ENCODE data around the gene RNF113B. TPM values are rescaled to one million over a fixed set of nuclear protein-coding genes. Genes with fewer than 3 reads are reported as not detected.

Gene RNF113B
- total and polyA plus RNA-seq, 10 donors, result not detected

DNA sequence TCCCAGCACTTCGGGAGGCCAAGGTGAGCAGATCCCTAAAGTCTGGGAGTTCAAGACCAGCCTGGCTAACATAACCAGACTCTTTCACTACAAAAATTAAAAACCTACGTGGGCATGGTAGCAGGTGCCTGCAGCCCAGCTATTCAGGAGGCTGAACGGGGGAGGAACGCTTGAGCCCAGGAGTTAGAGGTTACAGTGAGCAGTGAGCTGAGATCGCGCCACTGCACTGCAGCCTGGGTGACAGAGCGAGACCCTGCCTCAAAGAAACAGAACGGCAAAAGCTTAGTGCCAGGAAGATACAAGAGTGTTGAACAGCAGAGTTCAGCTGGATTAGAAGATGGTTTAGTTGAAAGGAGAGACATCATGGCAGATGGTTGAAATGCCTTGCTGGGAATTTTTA is 24.1 kb upstream of the RNF113B start:
- H3K4me1 ChIP-seq, result no peaks in the 10 kb centered on the region
- H3K27ac ChIP-seq, result no peak overlapping the region
- no peak overlapping the region for H3K4me3 ChIP-seq
- WGBS, 5 donors, result 85 to 98% (median 91%) methylated on average over 8 of the region's 8 CpGs
- DNase-seq, result no peak
- no peaks in the 10 kb centered on the region for H3K36me3 ChIP-seq
- H3K27me3 ChIP-seq (replicated peaks in 1 of 7), result no peaks in the 10 kb centered on the region
- TF ChIP-seq POLR2A (IDR thresholded peaks at IDR 0.05) (no peak), POLR2AphosphoS5 (IDR thresholded peaks at IDR 0.05) (no peak)
- TF ChIP-seq, protein P1, sequence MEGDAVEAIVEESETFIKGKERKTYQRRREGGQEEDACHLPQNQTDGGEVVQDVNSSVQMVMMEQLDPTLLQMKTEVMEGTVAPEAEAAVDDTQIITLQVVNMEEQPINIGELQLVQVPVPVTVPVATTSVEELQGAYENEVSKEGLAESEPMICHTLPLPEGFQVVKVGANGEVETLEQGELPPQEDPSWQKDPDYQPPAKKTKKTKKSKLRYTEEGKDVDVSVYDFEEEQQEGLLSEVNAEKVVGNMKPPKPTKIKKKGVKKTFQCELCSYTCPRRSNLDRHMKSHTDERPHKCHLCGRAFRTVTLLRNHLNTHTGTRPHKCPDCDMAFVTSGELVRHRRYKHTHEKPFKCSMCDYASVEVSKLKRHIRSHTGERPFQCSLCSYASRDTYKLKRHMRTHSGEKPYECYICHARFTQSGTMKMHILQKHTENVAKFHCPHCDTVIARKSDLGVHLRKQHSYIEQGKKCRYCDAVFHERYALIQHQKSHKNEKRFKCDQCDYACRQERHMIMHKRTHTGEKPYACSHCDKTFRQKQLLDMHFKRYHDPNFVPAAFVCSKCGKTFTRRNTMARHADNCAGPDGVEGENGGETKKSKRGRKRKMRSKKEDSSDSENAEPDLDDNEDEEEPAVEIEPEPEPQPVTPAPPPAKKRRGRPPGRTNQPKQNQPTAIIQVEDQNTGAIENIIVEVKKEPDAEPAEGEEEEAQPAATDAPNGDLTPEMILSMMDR (IDR thresholded peaks at IDR 0.05 in 8 of 11, conservative IDR thresholded peaks at IDR 0.05 in 3 of 11), result no peak
- intact Hi-C loops (cut with DNase I; ENCODE audit: low total_unique reads), result no loop called here
- H3K9me3 ChIP-seq, result peaks cover 0 to 18% (median 14%) of the 10 kb centered on the region in 8 donors

DNA sequence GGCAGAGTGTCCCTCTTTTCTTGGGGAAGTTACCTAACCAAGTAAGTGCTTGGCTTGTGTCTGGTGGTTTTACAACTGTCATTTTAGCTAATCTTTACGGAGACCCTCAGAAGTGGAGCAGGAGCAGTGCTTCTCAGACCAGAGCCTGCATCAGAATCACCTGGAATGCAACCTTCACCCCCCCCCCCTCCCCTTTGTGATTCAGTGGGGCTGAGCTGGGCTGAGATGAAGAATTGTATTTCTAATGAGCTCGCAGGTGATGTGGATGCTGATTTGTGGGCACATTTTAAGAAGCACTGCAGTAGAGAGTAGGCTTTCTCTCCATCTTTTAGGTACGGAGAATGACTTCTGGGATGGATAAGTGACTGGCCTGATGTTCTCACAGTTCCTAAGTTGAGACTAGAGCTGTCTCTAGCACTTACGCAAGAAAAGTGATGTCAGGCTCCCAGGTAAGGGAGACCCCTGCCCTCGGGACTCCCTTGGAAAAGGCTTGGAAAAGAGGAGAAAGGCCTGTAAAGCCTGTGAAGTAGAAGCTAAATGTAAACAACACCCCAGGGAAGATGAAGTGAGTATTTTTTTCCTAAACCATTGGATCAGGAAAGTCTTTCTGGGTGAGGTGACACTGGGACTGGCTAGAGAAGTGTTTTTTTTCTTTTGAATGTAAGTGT is 23.3 kb upstream of the RNF113B start:
- TF ChIP-seq, protein P1 (IDR thresholded peaks at IDR 0.05 in 8 of 11, conservative IDR thresholded peaks at IDR 0.05 in 3 of 11), result no peak
- TF ChIP-seq POLR2AphosphoS5 (IDR thresholded peaks at IDR 0.05), result no peak
- no peak for TF ChIP-seq POLR2A (IDR thresholded peaks at IDR 0.05)
- Histone ChIP-seq H3K4me3 (no peak overlapping the region), H3K9me3 (peaks cover 0 to 10% (median 7%) of the 10 kb centered on the region in 8 donors), H3K27me3 (replicated peaks in 1 of 7) (no peaks in the 10 kb centered on the region), H3K27ac (no peak overlapping the region), H3K36me3 (no peaks in the 10 kb centered on the region), H3K4me1 (no peaks in the 10 kb centered on the region)
- WGBS, 5 donors, result 84 to 90% (median 87%) methylated on average over 5 of the region's 5 CpGs
- DNase-seq, result no peak
- intact Hi-C loops (cut with DNase I; ENCODE audit: low total_unique reads), result no loop called here

DNA sequence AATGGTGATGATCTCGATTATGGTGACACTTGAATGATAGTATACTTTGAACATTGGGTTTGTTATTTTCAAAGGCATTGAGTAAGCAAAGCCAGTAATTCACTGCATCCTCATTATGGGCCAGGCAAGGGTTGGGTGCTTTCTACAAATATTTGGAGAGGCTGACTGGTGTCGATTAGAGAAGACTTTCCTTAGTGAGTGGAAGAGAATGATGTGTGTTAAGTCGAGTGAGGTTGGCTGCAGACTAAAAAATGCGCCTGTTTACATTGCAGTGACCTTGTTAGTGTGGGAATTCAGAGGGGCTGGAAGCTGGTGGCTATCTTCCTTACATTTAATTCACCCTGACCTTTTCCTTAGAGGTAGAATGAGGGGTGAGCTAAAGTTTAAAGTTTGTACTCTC is 22.4 kb upstream of the RNF113B start:
- no peak overlapping the region for H3K4me3 ChIP-seq

DNA sequence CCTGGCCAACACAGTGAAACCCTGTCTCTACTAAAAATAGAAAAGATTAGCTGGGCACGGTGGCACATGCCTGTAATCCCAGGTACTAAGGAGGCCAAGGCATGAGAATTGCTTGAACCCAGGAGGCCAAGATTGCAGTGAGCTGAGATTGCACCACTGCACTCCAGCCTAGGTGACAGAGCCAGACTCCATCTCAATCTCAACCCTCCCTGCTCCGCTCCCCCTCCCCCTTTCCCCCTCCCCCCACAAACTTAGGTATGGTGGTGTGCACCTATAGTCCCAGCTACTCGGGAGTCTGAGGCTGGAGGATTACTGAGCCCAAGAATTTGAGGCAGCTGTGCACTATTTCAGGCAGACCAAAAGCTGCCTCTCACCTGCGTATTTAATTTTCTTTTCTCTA is 21.6 kb upstream of the RNF113B start:
- intact Hi-C loops (cut with DNase I; ENCODE audit: low total_unique reads), result no loop called here
- TF ChIP-seq, protein P1 (IDR thresholded peaks at IDR 0.05 in 8 of 11, conservative IDR thresholded peaks at IDR 0.05 in 3 of 11), result no peak
- TF ChIP-seq POLR2A (IDR thresholded peaks at IDR 0.05) (no peak), POLR2AphosphoS5 (IDR thresholded peaks at IDR 0.05) (no peak)
- Histone ChIP-seq H3K4me1 (no peaks in the 10 kb centered on the region), H3K9me3 (no peaks in the 10 kb centered on the region), H3K27me3 (replicated peaks in 1 of 7) (no peaks in the 10 kb centered on the region), H3K27ac (no peak overlapping the region), H3K36me3 (no peaks in the 10 kb centered on the region), H3K4me3 (no peak overlapping the region)
- WGBS, 5 donors, result 81 to 95% (median 90%) methylated on average over 3 to 4 of the region's 4 CpGs
- DNase-seq, result no peak

More for the DNA sequence above, 22.4 kb upstream of the RNF113B start:
- Histone ChIP-seq H3K9me3 (peaks cover 0 to 1% (median 0%) of the 10 kb centered on the region in 8 donors), H3K36me3 (no peaks in the 10 kb centered on the region), H3K27ac (no peak overlapping the region), H3K4me1 (no peaks in the 10 kb centered on the region), H3K27me3 (replicated peaks in 1 of 7) (no peaks in the 10 kb centered on the region)
- TF ChIP-seq, protein P1 (IDR thresholded peaks at IDR 0.05 in 8 of 11, conservative IDR thresholded peaks at IDR 0.05 in 3 of 11), result no peak
- TF ChIP-seq POLR2AphosphoS5 (IDR thresholded peaks at IDR 0.05) (no peak), POLR2A (IDR thresholded peaks at IDR 0.05) (no peak)
- DNase-seq, result no peak
- 43 to 63% (median 59%) methylated on average over 4 of the region's 4 CpGs for WGBS, 5 donors
- intact Hi-C loops (cut with DNase I; ENCODE audit: low total_unique reads), result no loop called here

Data from spleen (tissue), 11 donors.